ACHN (cell line): ENCODE data around the gene NDUFAF2.
"Not testable (repeated sequence)": the region's sequence is repeated elsewhere in the genome, so short reads cannot be mapped to it uniquely, and the experiment has no call there.

Source experiments
- DNase-seq: peaks from one replicate; pipeline ENCODE4 v3.0.0-alpha.2; 2015
- in situ Hi-C: cut with HindIII; loops from 2 replicates; pipeline ENCODE4 v1.10.0; 2017; ENCODE audit warnings: low sequenced_read_pairs, low pct_ligation_motif_present, low pct_unique_long_range_greater_than_20kb

NDUFAF2 gene

GRCh38 chr5:60980511-60980910 is 35.5 kb downstream of the NDUFAF2 start:
- in situ Hi-C loops: no loop called here
- no peak for DNase-seq

- in situ Hi-C loops, DNase-seq: not testable (repeated sequence)
These were observed 37.1 kb downstream of the NDUFAF2 start for GRCh38 chr5:60982127-60982526.

GRCh38 chr5:60989790-60990189 is 44.8 kb downstream of the NDUFAF2 start:
- in situ Hi-C loops: no loop called here
- DNase-seq: no peak

GRCh38 chr5:60992871-60993270 is 47.9 kb downstream of the NDUFAF2 start:
- in situ Hi-C loops: no loop called here
- no peak for DNase-seq

- peak; percentile 5 for DNase-seq
- in situ Hi-C loops: no loop called here
These were observed 48.4 kb downstream of the NDUFAF2 start for GRCh38 chr5:60993425-60993824.

GRCh38 chr5:60993875-60994571 is 49.0 kb downstream of the NDUFAF2 start:
- in situ Hi-C loops: no loop called here
- DNase-seq: no peak

- DNase-seq: no peak
- in situ Hi-C loops: no loop called here
These were observed 51.4 kb downstream of the NDUFAF2 start for GRCh38 chr5:60996368-60996767.

- DNase-seq: no peak
- in situ Hi-C loops: no loop called here
These were observed 52.7 kb downstream of the NDUFAF2 start for GRCh38 chr5:60997721-60998120.

GRCh38 chr5:61000887-61001286 is 55.9 kb downstream of the NDUFAF2 start:
- no peak for DNase-seq
- in situ Hi-C loops: no loop called here

- in situ Hi-C loops: no loop called here
These were observed 56.6 kb downstream of the NDUFAF2 start for GRCh38 chr5:61001647-61002046.

GRCh38 chr5:61002611-61003355 is 57.8 kb downstream of the NDUFAF2 start:
- in situ Hi-C loops: no loop called here
- no peak for DNase-seq

More at GRCh38 chr5:61001647-61002046, 56.6 kb downstream of the NDUFAF2 start:
- no peak for DNase-seq

- in situ Hi-C loops: no loop called here
- DNase-seq: no peak
These were observed 59.4 kb downstream of the NDUFAF2 start for GRCh38 chr5:61004448-61004847.

GRCh38 chr5:61009907-61010306 is 64.9 kb downstream of the NDUFAF2 start:
- no peak for DNase-seq
- in situ Hi-C loops: no loop called here

- peak; percentile 43 for DNase-seq
These were observed 65.8 kb downstream of the NDUFAF2 start for GRCh38 chr5:61010467-61011454.

GRCh38 chr5:61018062-61018461 is 73.1 kb downstream of the NDUFAF2 start:
- in situ Hi-C loops: no loop called here
- DNase-seq: no peak

More at GRCh38 chr5:61010467-61011454, 65.8 kb downstream of the NDUFAF2 start:
- in situ Hi-C loops: no loop called here

- no peak for DNase-seq
These were observed 74.6 kb downstream of the NDUFAF2 start for GRCh38 chr5:61019642-61020041.

GRCh38 chr5:61020415-61020814 is 75.4 kb downstream of the NDUFAF2 start:
- in situ Hi-C loops: no loop called here
- DNase-seq: no peak

More at GRCh38 chr5:61019642-61020041, 74.6 kb downstream of the NDUFAF2 start:
- in situ Hi-C loops: no loop called here

GRCh38 chr5:61023131-61023530 is 78.1 kb downstream of the NDUFAF2 start:
- in situ Hi-C loops: no loop called here
- DNase-seq: no peak

- no peak for DNase-seq
- in situ Hi-C loops: no loop called here
These were observed 81.0 kb downstream of the NDUFAF2 start for GRCh38 chr5:61026004-61026403.
